Nasal cavity respiratory epithelium epithelial cell of viscerocranial mucosa (primary cell): ENCODE results near the gene CLTC. TPM values are rescaled to one million over a fixed set of nuclear protein-coding genes. Genes with fewer than 3 reads are reported as not detected.

ENCODE experiments used
- total RNA-seq: library from RNA; depleted of rRNA; stranded (reverse); fragments of >200 nt; gene quantifications from 2 replicates; pipeline ENCODE4 v1.2.3, GENCODE V29; 2014

CLTC gene
- total RNA-seq = 348 and 424 TPM in 2 replicates

DNA sequence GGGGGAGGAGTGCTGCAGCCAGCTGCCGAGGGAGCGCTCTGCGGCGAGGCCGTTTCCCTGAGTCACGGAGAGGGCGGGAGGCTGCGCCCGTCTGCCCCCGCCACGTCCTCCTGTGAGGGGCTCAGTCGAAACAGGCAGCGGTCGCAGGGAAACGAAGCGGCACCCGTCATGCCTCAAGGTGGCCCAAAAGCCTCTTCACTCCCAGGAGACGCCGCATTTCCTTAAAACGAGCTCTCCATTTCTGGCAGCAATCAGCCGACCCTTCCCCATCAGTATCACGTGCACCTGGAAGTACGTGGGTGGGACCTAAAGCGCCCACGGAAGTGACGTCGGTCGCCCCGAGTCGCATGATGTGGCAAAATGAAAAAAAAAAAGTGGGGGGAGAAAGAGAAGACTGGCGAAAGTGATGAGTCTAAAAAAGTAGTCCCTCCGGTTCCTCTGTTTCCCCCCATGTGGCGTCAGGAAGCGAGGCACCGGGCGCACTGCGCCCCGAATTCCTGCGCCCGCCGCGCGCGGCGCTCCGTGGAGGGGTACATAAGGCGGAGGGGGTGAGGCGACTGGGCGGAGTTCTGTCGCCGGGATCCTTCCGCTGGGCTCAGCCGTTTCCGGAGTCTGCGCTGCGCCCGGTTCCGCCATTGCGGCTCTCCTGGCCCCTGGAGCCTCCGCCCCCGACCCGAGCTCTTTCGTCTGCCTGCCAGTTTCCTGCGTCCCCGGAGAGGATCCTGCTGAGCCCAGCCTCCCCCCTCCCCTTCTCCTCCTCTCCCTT, at the start of gene CLTC:
Gene CLTC (plus strand): TSS at position 598 of the 766 bp plus-strand sequence. CDS start 237 bp downstream, outside the sequence.

DNA sequence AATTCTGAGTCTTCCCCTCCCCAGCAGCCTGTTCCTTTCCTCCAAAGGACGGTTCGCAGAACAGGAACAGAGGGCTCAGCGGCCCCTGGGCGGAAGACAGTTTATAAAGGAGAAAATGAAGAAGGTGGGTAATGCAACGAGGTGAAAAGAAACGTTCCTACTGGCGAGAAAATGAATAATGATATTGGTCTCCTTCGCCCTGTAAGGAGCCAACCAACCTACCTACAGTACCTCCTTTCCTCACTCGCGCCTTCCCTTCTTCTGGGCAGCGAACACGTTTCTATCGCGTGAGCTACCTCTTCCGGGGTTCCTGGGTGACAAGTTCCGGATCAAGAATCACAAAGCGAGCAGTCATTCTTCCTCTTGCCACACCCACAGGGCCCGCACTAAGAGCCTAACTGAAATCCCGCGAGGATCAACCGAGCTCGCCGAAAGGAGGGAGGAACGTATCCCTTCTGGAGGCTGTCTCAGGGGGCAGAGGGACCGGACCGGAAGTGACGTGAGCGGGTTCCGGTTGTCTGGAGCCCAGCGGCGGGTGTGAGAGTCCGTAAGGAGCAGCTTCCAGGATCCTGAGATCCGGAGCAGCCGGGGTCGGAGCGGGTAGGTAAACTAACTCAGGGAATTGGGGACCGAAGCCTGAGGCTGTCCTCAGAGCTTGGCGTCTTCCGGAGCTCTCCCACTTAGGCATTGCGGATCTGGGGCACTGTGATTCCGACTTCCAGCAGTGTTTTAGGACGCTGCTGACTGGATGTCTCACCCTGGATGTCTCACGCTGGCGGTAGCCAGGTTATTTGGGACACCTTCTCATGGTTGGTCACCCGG, 87.7 kb downstream of the CLTC start, which contains the start of the genes PTRH2 and VMP1:
Gene PTRH2 (minus strand): TSS at position 282 of the 822 bp plus-strand sequence. CDS start 9,452 bp downstream, outside the sequence.
Gene VMP1 (plus strand): TSS at position 506 of the 822 bp plus-strand sequence. CDS start 23,793 bp downstream, outside the sequence.

Other genes with a start within 250 kb of the CLTC start
- gene DHX40, start 54.3 kb upstream of the CLTC start, total RNA-seq = 42.7 and 44.5 TPM in 2 replicates
- gene PTRH2, start 87.5 kb downstream of the CLTC start, total RNA-seq = 49.7 and 51.9 TPM in 2 replicates
- gene VMP1, start 87.8 kb downstream of the CLTC start, total RNA-seq = 184 and 215 TPM in 2 replicates